ENCODE results near the gene EML6.

Gene EML6

GRCh38 chr2:54954158-54954557 is 230.7 kb downstream of the EML6 start:
- no peak for DNase-seq

GRCh38 chr2:54954705-54955357 is 231.4 kb downstream of the EML6 start:
- DNase-seq: no peak

- no peak for DNase-seq
These were observed 232.1 kb downstream of the EML6 start for GRCh38 chr2:54955358-54956110.

- DNase-seq: no peak
These were observed 232.7 kb downstream of the EML6 start for GRCh38 chr2:54956111-54956627.

- DNase-seq: no peak
These were observed 234.0 kb downstream of the EML6 start for GRCh38 chr2:54957321-54957999.

- no peak for DNase-seq
These were observed 235.4 kb downstream of the EML6 start for GRCh38 chr2:54958717-54959371.

GRCh38 chr2:54960164-54960563 is 236.7 kb downstream of the EML6 start:
- no peak for DNase-seq

GRCh38 chr2:54962511-54962910 is 239.0 kb downstream of the EML6 start:
- DNase-seq: no peak

- DNase-seq: no peak
These were observed 239.5 kb downstream of the EML6 start for GRCh38 chr2:54962935-54963440.

GRCh38 chr2:54963476-54963875 is 240.0 kb downstream of the EML6 start:
- no peak for DNase-seq

GRCh38 chr2:54964271-54964670 is 240.8 kb downstream of the EML6 start:
- no peak for DNase-seq

GRCh38 chr2:54964816-54965215 is 241.4 kb downstream of the EML6 start:
- no peak for DNase-seq

GRCh38 chr2:54965425-54965824 is 242.0 kb downstream of the EML6 start:
- no peak for DNase-seq

- DNase-seq: no peak
These were observed 242.8 kb downstream of the EML6 start for GRCh38 chr2:54966165-54966832.

- no peak for DNase-seq
These were observed 243.4 kb downstream of the EML6 start for GRCh38 chr2:54966837-54967236.

- no peak for DNase-seq
These were observed 243.8 kb downstream of the EML6 start for GRCh38 chr2:54967269-54967668.

- no peak for DNase-seq
These were observed 244.4 kb downstream of the EML6 start for GRCh38 chr2:54967759-54968365.

- DNase-seq: no peak
These were observed 245.2 kb downstream of the EML6 start for GRCh38 chr2:54968561-54969218.

- DNase-seq: no peak
These were observed 246.0 kb downstream of the EML6 start for GRCh38 chr2:54969295-54969939.

- DNase-seq: no peak
These were observed 246.5 kb downstream of the EML6 start for GRCh38 chr2:54969940-54970338.

GRCh38 chr2:54975175-54975574 is 251.7 kb downstream of the EML6 start:
- no peak for DNase-seq

Data from NCI-H748 treated with DMSO at 0.1 percent for 48 hours (cell line).